IgD-negative memory B cell (primary cell): Measurements from ENCODE around the gene FYB1. TPM values are rescaled to one million over a fixed set of nuclear protein-coding genes. Genes with fewer than 3 reads are reported as not detected.
A peak's percentile ranks its signal among the peaks of the same experiment; 100 is the strongest.

ENCODE experiments used
- H3K27ac Mint-ChIP-seq, 3 donors: one replicate each; pipeline ENCODE4 v1.8.0; 2020 to 2022; ENCODE audit warnings: mild to moderate bottlenecking in 3 of 3, mixed read lengths in 3 of 3, moderate library complexity in 1 of 3
- H3K27me3 Mint-ChIP-seq: one replicate; pipeline ENCODE4 v1.8.0; 2021; ENCODE audit warnings: mixed read lengths
- H3K36me3 Mint-ChIP-seq: one replicate; pipeline ENCODE4 v1.8.0; 2020; ENCODE audit warnings: mild to moderate bottlenecking, mixed read lengths
- H3K4me1 Mint-ChIP-seq, 3 donors: one replicate each; pipeline ENCODE4 v1.8.0; 2020 to 2022; ENCODE audit warnings: mixed read lengths in 3 of 3, mild to moderate bottlenecking in 1 of 3
- H3K4me3 Mint-ChIP-seq, 4 donors: one replicate each; pipeline ENCODE4 v1.8.0; 2020 to 2022; ENCODE audit warnings: mild to moderate bottlenecking in 4 of 4, mixed read lengths in 4 of 4, moderate library complexity in 3 of 4
- H3K9me3 Mint-ChIP-seq, 3 donors: one replicate each; pipeline ENCODE4 v1.8.0; 2020 to 2021; ENCODE audit warnings: mixed read lengths in 3 of 3, mild to moderate bottlenecking in 1 of 3
- polyA plus RNA-seq: library from polyadenylated mRNA; unstranded; fragments of 300-500 nt; fragmentation: Illumina TruSeq; gene quantifications from one replicate; pipeline ENCODE4 v1.2.3, GENCODE V29; 2021

Gene FYB1
- polyA plus RNA-seq, 1 donor from 2014 or later, result 11.6 TPM

DNA sequence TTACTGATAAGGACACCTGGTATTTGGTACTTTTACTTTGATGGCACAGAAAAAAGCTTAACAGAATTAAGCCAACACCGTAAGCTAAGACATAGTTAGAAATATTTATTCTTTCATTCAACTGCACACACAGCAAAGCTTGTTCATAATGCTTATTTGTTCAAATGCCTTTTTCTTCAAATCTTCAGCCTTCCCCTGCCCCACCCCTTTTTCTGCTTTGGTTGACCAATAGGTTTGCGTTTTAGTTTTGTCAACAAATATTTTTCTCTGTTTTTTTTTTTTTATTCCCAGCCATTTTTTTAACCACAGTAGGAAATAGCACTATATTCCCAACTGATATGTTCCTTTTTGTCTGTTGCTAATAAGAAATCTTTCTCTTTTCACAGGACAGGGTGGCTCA lies 140.2 kb downstream of the FYB1 start:
- Mint-ChIP-seq H3K27ac (no peak overlapping the region), H3K4me1 (peaks cover 12 to 27% (median 24%) of the 10 kb centered on the region in 3 donors), H3K36me3 (peaks cover 3% of the 10 kb centered on the region), H3K27me3 (peaks cover 2% of the 10 kb centered on the region), H3K9me3 (peaks cover 2 to 8% (median 2%) of the 10 kb centered on the region in 3 donors), H3K4me3 (no peak overlapping the region)

DNA sequence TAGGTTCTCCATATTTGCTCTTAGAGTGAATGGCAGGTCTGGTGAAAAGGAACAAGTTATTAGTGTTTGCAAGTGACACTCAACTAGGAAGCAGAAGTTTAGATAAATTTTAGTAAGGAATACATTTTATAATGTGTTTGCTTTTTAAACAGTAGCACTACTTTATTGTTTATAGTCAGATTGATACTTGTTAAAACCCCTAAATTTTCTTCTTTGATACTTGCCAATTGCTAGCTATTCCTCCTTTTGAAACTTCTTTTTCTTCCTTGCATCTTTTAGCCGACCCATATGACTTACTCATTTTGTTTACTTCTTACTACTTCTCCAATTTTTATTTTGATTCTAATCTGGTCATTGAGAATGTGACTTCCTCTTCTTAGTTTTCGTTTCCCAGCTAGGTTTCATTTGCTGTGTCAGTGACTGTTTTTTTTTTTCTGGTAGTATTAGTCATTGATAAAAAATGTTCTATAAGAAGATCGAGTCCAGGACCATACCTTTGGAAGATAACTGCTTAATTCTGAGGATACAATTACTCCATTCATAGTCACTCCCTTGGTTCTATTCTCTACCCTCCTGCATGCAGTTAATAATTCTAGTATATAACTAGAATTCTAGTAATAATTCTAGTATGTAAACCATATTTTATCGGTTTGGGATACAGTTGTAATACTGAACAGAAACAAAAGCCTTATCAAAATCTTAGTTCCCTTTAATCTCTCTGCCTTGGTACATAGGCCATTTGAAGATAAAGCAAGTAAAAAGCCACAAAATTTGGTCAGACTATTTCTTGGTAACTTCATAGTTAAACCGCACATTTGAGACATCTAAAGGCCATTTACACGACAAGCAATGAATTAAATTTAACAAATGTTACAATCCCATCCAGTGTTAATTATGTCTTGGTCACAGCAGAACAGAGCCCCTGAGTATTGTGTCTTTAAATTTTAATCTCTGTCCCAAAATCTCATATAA lies 142.3 kb downstream of the FYB1 start:
- peaks cover 2% of the 10 kb centered on the region for H3K27me3 Mint-ChIP-seq
- H3K27ac Mint-ChIP-seq, result peak overlapping the region; percentile 1 to 83 (median 62)
- peaks cover 23 to 34% (median 33%) of the 10 kb centered on the region in 3 donors for H3K4me1 Mint-ChIP-seq
- peak overlapping the region; percentile 58 to 72 (median 68) for H3K4me3 Mint-ChIP-seq
- no peaks in the 10 kb centered on the region for H3K36me3 Mint-ChIP-seq
- no peaks in the 10 kb centered on the region for H3K9me3 Mint-ChIP-seq

DNA sequence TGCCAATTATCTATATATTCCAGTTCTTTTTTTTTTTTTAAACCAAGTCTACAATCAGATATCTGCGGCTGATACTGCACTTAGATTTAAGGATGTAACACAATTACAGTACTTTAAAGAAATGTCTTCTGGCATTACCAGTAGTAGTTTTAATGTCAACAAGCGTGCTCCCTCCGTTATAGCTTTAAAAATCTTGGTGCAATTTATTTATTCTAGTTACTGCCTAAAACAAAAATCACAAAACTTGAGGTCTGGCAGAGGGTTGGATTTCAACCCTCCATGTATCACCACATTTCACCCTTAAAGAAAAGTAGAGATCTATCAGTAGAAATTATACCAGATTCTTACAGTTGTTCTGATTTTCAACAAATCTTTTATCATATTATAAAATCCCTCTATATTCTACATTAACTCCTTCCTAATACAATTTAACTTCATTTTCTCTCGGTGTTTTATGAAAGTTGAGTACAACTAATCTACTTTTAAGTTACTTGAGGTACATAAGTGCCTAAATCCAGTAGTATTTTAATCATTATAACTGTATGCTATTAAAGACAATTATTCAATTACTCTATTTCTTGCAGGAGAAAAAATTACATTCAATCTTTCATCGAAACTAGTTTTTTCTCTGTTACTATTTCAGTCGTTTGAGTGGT lies 143.1 kb downstream of the FYB1 start:
- Mint-ChIP-seq H3K4me1 (peaks cover 28 to 39% (median 39%) of the 10 kb centered on the region in 3 donors), H3K4me3 (peak overlapping the region; percentile 31 to 72 (median 62)), H3K9me3 (no peaks in the 10 kb centered on the region), H3K36me3 (no peaks in the 10 kb centered on the region), H3K27me3 (peaks cover 2% of the 10 kb centered on the region), H3K27ac (peak overlapping the region; percentile 1 to 83 (median 62))

DNA sequence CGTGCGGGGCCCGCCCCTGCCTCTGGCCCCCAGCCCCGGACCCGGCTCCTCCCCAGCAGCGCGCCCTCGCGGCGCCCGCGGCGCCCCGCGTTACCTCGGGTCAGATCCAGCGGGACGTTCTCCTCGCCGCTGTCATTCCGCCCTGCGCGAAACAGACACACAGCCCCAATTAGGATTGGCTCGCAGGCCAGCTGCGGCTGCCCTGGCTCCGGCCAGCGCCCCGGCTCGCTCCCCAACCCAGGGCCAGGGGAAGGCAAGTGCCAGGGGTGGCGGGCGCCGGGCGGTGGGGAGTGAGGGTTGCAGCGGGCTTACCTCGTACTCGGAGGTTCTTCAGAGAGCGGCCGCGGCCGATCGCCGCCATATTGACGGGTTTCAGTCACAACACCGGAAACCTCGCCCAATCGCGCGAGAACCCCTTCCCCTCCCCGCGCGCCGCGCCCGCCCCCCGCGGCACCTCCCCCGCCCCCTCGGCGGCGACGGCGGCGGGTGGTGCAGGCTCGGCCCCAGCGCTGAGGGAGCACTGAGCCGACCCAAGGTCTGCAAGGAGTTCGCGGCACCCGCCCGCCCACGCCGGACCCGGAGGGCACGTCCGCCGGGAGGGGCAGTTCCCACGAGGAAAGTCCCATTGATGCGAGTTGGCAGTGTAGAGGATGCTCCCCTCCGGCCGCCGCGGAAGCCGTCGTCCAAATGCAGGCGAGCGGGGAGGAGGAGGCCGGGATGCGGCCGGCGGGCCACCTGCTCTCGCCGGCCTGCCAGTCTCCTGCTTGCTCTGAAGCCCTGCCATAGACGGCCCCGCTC lies 145.1 kb downstream of the FYB1 start, which contains the start of gene RICTOR:
Gene RICTOR, minus strand, starts transcription at position 383 of the 798 bp plus-strand sequence. Its CDS starts 22 bp downstream, at position 361.
- Mint-ChIP-seq H3K27ac (peak within 1 kb of the TSS; percentile 96 to 99 (median 96)), H3K27me3 (no peaks in the 10 kb centered on the region), H3K9me3 (no peaks in the 10 kb centered on the region), H3K4me3 (peak within 1 kb of the TSS; percentile 72 to 98 (median 97)), H3K36me3 (no peaks in the 10 kb centered on the region), H3K4me1 (peaks cover 29 to 51% (median 46%) of the 10 kb centered on the region in 3 donors)

DNA sequence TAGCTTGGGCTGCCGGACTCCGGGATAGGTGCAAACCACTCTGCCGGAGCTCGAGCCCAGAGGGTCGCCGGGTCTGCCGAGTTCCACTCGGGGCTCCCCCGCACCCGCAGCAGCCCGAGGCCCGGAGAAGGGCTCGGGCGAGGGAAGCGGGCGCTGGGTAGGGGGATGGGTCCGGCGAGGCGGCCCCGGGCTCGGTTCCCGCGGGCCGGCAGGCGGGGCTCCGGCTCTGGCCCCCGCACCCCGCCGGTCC lies 145.7 kb downstream of the FYB1 start:
- peaks cover 27 to 51% (median 49%) of the 10 kb centered on the region in 3 donors for H3K4me1 Mint-ChIP-seq
- H3K36me3 Mint-ChIP-seq, result no peaks in the 10 kb centered on the region
- peak overlapping the region; percentile 96 to 99 (median 96) for H3K27ac Mint-ChIP-seq
- H3K4me3 Mint-ChIP-seq, result peak overlapping the region; percentile 72 to 98 (median 95)
- H3K27me3 Mint-ChIP-seq, result no peaks in the 10 kb centered on the region
- H3K9me3 Mint-ChIP-seq, result no peaks in the 10 kb centered on the region

DNA sequence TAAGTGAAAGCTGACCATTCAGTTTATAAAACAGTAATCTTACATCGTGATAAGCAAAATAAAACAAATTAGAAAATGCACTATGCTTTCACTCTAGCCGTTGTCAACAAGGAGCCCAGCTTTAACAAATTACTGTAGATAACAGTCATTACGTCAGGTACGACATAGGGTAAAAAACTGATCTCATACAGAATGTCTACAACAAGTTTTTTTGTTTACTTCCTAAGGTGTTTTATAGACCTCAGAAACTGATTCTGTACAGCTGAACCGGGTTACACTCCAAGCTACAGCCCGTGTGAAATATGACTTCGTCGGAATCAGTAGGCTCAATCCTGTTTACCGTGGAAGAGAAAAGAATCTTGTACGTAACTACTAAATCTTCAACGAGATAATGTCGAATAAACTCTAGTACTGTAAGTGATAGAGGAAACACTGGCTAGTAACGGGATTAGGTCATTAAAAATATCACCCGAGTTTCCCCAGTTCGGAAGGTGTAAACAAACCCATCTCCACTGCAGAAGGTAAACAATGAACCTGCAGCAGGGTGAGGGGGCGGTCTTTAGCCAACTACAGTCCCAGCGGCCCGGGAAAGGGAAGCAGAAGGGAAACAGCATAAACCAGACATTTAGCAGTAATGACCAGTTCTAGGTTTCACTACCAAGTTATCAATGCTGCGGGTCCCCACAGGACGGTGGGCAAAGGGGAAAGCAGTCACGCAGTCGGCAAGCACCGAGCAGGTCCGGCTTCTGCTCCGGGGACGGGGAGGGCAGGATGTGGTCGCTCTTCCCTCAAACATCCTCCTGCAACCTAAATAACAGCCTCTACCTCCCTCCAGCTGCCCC lies 146.2 kb downstream of the FYB1 start:
- no peaks in the 10 kb centered on the region for H3K9me3 Mint-ChIP-seq
- no peaks in the 10 kb centered on the region for H3K27me3 Mint-ChIP-seq

DNA sequence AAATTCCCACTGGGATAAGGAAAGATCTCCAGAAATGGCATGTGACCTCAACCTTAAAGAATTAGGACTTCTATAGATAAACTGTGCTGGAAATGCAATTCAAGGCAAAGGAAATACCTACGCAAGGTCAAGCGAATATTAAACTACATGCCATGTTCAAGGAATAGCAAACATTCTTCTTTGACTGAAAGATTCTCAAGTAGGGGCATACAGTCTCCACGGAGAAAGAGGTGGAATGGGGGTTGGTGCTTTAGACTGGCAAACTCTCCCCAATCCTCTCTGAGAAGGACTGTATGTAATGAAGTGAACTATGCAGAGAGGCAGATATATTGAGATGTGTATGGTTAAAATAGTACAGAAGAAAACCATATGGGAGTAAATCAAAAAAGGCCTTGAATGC lies 151.3 kb downstream of the FYB1 start:
- Mint-ChIP-seq H3K9me3 (peaks cover 6 to 13% (median 11%) of the 10 kb centered on the region in 3 donors), H3K36me3 (peaks cover 17% of the 10 kb centered on the region)

More for the DNA sequence above, 146.2 kb downstream of the FYB1 start:
- peaks cover 31 to 53% (median 51%) of the 10 kb centered on the region in 3 donors for H3K4me1 Mint-ChIP-seq
- peak overlapping the region; percentile 72 to 98 (median 95) for H3K4me3 Mint-ChIP-seq
- peak overlapping the region; percentile 96 to 99 (median 96) for H3K27ac Mint-ChIP-seq
- H3K36me3 Mint-ChIP-seq, result no peaks in the 10 kb centered on the region

DNA sequence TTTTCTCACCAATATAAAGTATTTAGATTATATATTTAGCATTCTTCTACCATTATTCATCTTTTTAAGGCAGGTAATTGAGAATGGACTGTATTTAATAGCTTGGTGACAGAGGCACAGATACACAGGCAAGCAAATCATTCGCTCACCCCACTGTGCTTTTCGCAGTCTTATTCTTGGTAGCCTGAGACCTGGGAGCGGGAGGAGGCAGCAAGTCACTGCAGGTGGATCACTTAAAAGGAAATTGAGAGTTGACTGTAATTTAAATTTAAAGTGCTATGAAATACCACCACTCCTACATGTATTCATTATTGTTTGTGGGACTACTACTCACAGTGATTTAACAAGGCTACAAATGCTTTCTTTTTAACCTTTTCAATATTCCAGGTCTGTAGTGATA lies 154.9 kb downstream of the FYB1 start:
- no peak overlapping the region for H3K27ac Mint-ChIP-seq
- H3K4me3 Mint-ChIP-seq, result peak overlapping the region in 1 of 4 donors; percentile 13
- H3K4me1 Mint-ChIP-seq, result peaks cover 33 to 62% (median 56%) of the 10 kb centered on the region in 3 donors

More for the DNA sequence above, 151.3 kb downstream of the FYB1 start:
- Mint-ChIP-seq H3K4me1 (peaks cover 37 to 57% (median 53%) of the 10 kb centered on the region in 3 donors), H3K27me3 (no peaks in the 10 kb centered on the region), H3K27ac (no peak overlapping the region), H3K4me3 (no peak overlapping the region)

DNA sequence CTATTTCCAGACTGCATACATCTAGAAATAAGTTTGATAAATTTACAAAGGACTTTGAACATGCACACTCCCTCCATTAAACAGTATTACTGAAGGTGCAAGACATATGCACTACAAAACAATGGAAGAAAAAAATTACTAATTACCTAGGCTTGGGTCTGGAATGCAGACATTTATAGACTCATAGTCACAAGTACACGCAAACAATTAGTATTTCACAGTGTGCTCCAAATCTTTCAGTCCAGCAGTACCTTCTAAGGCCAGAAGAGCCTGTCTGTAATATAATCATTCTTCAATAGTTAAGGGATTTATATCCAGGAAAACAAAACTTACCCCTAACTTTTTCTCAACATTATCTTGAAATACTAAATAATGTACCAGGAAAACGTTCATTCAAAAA lies 156.3 kb downstream of the FYB1 start:
- Mint-ChIP-seq H3K27ac (peak overlapping the region in 1 of 3 donors; percentile 13), H3K4me1 (peaks cover 41 to 66% (median 63%) of the 10 kb centered on the region in 3 donors), H3K9me3 (peaks cover 6 to 13% (median 11%) of the 10 kb centered on the region in 3 donors), H3K27me3 (no peaks in the 10 kb centered on the region), H3K36me3 (peaks cover 17% of the 10 kb centered on the region), H3K4me3 (no peak overlapping the region)

More for the DNA sequence above, 154.9 kb downstream of the FYB1 start:
- Mint-ChIP-seq H3K36me3 (peaks cover 17% of the 10 kb centered on the region), H3K27me3 (no peaks in the 10 kb centered on the region), H3K9me3 (peaks cover 6 to 13% (median 11%) of the 10 kb centered on the region in 3 donors)

DNA sequence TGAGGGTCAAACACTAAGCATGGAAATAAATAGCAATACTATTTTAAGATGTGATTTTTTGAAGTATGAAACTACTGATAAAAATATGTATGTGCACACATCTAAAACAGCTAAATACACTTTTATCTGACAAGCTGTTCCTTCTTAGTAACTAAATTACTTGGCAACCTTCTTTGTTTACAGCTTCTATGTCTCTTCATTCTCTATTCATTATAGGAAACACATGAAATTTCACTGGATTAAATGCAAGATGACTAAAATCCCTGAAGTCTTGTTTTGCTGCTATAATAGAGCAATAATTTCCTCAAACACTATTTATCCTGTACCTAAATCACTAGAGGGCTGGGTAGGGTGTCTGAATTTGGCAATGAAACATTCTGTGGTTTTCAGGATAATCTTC lies 156.8 kb downstream of the FYB1 start:
- Mint-ChIP-seq H3K4me1 (peaks cover 41 to 64% (median 61%) of the 10 kb centered on the region in 3 donors), H3K27ac (peak overlapping the region in 1 of 3 donors; percentile 62), H3K4me3 (no peak overlapping the region), H3K27me3 (no peaks in the 10 kb centered on the region), H3K9me3 (peaks cover 6 to 12% (median 11%) of the 10 kb centered on the region in 3 donors), H3K36me3 (peaks cover 17% of the 10 kb centered on the region)

DNA sequence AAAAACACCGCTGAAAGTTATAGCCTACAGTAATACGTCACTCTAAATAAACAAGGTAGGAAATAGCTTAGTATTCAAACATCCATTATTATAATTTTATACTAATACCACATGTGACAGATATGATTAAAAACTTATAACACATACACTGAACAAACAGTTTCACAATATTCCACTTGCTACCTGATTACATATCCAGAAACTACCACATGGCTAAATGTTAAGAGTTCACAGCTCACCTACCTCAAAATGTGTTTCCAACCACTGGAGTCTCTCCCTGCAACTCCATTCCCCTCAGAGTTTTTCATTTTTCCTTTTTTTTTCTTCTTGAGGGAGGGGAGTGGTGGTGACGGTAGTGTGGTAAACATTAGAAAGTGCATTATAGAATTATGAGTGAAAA lies 157.3 kb downstream of the FYB1 start:
- Mint-ChIP-seq H3K4me3 (no peak overlapping the region), H3K27ac (peak overlapping the region in 1 of 3 donors; percentile 62), H3K36me3 (peaks cover 17% of the 10 kb centered on the region)

DNA sequence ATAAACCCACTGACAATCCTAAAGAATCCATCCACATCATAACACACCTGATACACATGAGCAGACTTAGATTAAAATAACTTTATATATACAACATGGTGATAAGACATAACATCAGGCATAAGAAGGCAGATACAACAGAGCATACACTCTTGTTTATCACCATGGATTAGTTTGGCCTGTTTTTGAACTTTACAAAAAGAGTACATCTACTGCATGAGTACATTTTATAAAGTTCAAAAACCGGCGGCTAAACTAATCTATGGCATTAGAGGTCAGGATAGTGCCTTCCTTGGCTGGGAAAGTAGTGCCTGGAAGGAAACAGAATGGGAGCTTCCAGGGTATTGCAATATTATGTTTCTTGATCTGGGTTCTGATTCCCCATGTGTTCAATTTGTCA lies 160.3 kb downstream of the FYB1 start:
- H3K9me3 Mint-ChIP-seq, result no peaks in the 10 kb centered on the region
- H3K27me3 Mint-ChIP-seq, result no peaks in the 10 kb centered on the region
- peak overlapping the region in 1 of 4 donors; percentile 47 for H3K4me3 Mint-ChIP-seq
- peaks cover 34 to 62% (median 56%) of the 10 kb centered on the region in 3 donors for H3K4me1 Mint-ChIP-seq
- peak overlapping the region in 2 of 3 donors; percentile 3 to 19 for H3K27ac Mint-ChIP-seq
- peaks cover under 1% of the 10 kb centered on the region for H3K36me3 Mint-ChIP-seq

More for the DNA sequence above, 157.3 kb downstream of the FYB1 start:
- peaks cover 41 to 60% (median 60%) of the 10 kb centered on the region in 3 donors for H3K4me1 Mint-ChIP-seq
- H3K9me3 Mint-ChIP-seq, result peaks cover 6 to 8% (median 8%) of the 10 kb centered on the region in 3 donors
- no peaks in the 10 kb centered on the region for H3K27me3 Mint-ChIP-seq

DNA sequence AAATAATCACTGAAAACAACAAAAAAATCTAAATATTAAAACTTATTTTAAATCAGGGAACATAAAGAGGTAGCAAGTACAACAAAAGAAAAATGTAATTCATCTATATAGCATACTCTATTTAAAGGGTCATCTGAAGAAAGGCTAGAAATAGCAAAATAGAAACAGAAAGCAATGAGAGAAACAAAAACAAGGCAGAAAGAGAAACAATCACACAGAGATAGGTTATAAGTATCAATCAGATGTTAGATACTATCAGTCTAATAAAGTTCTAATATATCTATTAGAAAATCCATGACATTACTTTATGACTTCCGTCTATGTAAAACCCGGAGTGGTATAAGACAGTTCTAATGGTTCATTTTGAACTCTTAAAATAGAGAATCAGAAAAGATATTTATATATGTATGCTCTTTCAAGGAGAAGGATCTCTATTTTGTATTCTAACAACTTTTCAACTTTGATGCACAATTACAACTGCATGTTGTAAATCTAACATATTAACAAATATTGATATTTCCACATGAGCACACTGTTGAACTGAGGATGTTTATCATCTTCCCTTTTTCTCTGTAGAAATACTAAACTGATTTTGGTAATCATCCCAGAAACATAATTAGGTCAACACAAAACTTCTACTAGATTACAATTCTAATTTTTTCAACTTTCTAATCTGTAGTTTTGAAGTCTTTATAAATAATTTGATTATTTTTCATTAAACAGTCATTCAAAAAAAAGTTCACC lies 161.0 kb downstream of the FYB1 start:
- H3K9me3 Mint-ChIP-seq, result no peaks in the 10 kb centered on the region
- peaks cover 2% of the 10 kb centered on the region for H3K36me3 Mint-ChIP-seq
- no peaks in the 10 kb centered on the region for H3K27me3 Mint-ChIP-seq
- H3K27ac Mint-ChIP-seq, result peak overlapping the region in 2 of 3 donors; percentile 3 to 19
- H3K4me1 Mint-ChIP-seq, result peaks cover 31 to 61% (median 54%) of the 10 kb centered on the region in 3 donors
- H3K4me3 Mint-ChIP-seq, result peak overlapping the region in 3 of 4 donors; percentile 46 to 86 (median 73)
